ENCODE results near the gene AQP9. TPM values are rescaled to one million over a fixed set of nuclear protein-coding genes. Genes with fewer than 3 reads are reported as not detected.

Gene AQP9
- total RNA-seq, 1 donor from 2014 or later: not detected

DNA sequence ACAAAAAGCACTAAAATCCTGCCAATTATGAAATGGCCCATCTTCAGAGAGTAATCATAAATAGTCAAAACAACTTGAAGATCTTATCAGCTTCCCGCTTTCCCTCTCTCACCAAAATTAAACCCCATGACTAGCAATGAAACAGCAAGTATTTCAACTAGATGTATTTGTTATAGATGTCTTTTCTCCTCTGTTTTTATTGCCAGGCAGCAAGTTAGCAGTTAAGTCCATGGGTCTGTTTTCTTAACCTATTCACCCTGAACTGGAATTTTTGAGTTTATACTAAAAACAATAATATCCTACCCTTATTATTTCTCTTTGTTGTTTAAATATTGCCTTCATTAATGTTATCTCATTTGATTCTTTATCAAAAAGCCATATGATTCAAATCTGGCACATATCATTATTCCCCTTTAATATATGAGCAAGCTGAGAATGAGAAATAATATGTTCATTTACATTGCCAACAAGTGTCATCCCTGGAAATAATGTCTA is 23.3 kb downstream of the AQP9 start:
- Histone ChIP-seq H3K79me2 (ENCODE audit: insufficient read depth, low read length) (no peaks in the 10 kb centered on the region), H3K4me1 (ENCODE audit: insufficient read depth, low read length) (no peaks in the 10 kb centered on the region), H4K20me1 (ENCODE audit: insufficient read depth, low read length) (no peaks in the 10 kb centered on the region), H2AFZ (ENCODE audit: low read depth, low read length) (no peak overlapping the region), H3K9ac (ENCODE audit: low read length) (no peak overlapping the region), H3K36me3 (ENCODE audit: insufficient read depth, low read length) (no peaks in the 10 kb centered on the region), H3K4me3 (ENCODE audit: insufficient read depth, low read depth, low read length) (no peak overlapping the region), H3K27me3 (ENCODE audit: insufficient read depth, low read length) (peaks cover 6% of the 10 kb centered on the region), H3K27ac (ENCODE audit: low read depth, low read length) (no peak overlapping the region), H3K9me3 (ENCODE audit: insufficient read depth, low read depth, low read length) (no peaks in the 10 kb centered on the region), H3K4me2 (ENCODE audit: low read length) (no peak overlapping the region)
- TF ChIP-seq EZH2 (IDR thresholded peaks at IDR 0.05; ENCODE audit: insufficient read depth, low read length): no peak
- TF ChIP-seq, protein P1, sequence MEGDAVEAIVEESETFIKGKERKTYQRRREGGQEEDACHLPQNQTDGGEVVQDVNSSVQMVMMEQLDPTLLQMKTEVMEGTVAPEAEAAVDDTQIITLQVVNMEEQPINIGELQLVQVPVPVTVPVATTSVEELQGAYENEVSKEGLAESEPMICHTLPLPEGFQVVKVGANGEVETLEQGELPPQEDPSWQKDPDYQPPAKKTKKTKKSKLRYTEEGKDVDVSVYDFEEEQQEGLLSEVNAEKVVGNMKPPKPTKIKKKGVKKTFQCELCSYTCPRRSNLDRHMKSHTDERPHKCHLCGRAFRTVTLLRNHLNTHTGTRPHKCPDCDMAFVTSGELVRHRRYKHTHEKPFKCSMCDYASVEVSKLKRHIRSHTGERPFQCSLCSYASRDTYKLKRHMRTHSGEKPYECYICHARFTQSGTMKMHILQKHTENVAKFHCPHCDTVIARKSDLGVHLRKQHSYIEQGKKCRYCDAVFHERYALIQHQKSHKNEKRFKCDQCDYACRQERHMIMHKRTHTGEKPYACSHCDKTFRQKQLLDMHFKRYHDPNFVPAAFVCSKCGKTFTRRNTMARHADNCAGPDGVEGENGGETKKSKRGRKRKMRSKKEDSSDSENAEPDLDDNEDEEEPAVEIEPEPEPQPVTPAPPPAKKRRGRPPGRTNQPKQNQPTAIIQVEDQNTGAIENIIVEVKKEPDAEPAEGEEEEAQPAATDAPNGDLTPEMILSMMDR (IDR thresholded peaks at IDR 0.05; ENCODE audit: insufficient read depth, low read depth, low read length): no peak
- Mint-ChIP-seq H3K4me3 (ENCODE audit: unreplicated experiment) (no peak overlapping the region), H3K9me3 (ENCODE audit: unreplicated experiment) (no peaks in the 10 kb centered on the region), H3K27me3 (ENCODE audit: low read depth, unreplicated experiment) (peaks cover 21% of the 10 kb centered on the region), H3K36me3 (ENCODE audit: low read depth, unreplicated experiment) (no peaks in the 10 kb centered on the region), H3K4me1 (ENCODE audit: low read depth, unreplicated experiment) (no peaks in the 10 kb centered on the region), H3K27ac (ENCODE audit: unreplicated experiment) (no peak overlapping the region)
- DNase-seq (ENCODE audit: low read depth) (no peak), FAIRE-seq (no peak)

DNA sequence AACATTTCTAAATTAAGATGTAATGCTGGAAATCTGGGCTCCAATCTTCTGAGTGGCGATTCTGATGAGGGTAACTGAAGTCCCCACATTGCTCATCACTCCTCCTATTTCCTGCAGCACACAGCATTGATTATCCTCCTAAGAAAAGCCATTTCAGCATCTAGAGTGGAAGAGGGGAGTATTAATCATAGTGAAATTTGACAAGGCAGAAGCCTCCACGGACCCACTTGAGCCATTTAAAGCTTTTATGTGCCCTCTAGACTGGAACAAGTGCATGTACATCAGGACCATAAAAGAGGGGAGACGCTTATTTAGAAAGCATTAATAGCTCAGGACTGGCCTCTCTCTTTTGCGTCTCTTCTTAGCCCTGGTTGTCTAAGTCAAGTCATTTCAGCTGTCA is 25.8 kb downstream of the AQP9 start:
- no peak overlapping the region for H3K4me3 ChIP-seq (ENCODE audit: insufficient read depth, low read depth, low read length)
- H3K36me3 ChIP-seq (ENCODE audit: insufficient read depth, low read length): no peaks in the 10 kb centered on the region
- peaks cover 6% of the 10 kb centered on the region for H3K27me3 ChIP-seq (ENCODE audit: insufficient read depth, low read length)
- Mint-ChIP-seq H3K4me3 (ENCODE audit: unreplicated experiment) (no peak overlapping the region), H3K36me3 (ENCODE audit: low read depth, unreplicated experiment) (no peaks in the 10 kb centered on the region), H3K4me1 (ENCODE audit: low read depth, unreplicated experiment) (no peaks in the 10 kb centered on the region), H3K9me3 (ENCODE audit: unreplicated experiment) (no peaks in the 10 kb centered on the region), H3K27me3 (ENCODE audit: low read depth, unreplicated experiment) (peaks cover 27% of the 10 kb centered on the region), H3K27ac (ENCODE audit: unreplicated experiment) (no peak overlapping the region)
- H3K27ac ChIP-seq (ENCODE audit: low read depth, low read length): no peak overlapping the region
- no peak overlapping the region for H2AFZ ChIP-seq (ENCODE audit: low read depth, low read length)
- H3K4me1 ChIP-seq (ENCODE audit: insufficient read depth, low read length): no peaks in the 10 kb centered on the region
- H4K20me1 ChIP-seq (ENCODE audit: insufficient read depth, low read length): no peaks in the 10 kb centered on the region
- H3K79me2 ChIP-seq (ENCODE audit: insufficient read depth, low read length): no peaks in the 10 kb centered on the region
- no peak for TF ChIP-seq EZH2 (IDR thresholded peaks at IDR 0.05; ENCODE audit: insufficient read depth, low read length)
- TF ChIP-seq, protein P1 (IDR thresholded peaks at IDR 0.05; ENCODE audit: insufficient read depth, low read depth, low read length): no peak
- FAIRE-seq: no peak
- DNase-seq (ENCODE audit: low read depth): no peak
- H3K4me2 ChIP-seq (ENCODE audit: low read length): no peak overlapping the region
- no peaks in the 10 kb centered on the region for H3K9me3 ChIP-seq (ENCODE audit: insufficient read depth, low read depth, low read length)
- no peak overlapping the region for H3K9ac ChIP-seq (ENCODE audit: low read length)

DNA sequence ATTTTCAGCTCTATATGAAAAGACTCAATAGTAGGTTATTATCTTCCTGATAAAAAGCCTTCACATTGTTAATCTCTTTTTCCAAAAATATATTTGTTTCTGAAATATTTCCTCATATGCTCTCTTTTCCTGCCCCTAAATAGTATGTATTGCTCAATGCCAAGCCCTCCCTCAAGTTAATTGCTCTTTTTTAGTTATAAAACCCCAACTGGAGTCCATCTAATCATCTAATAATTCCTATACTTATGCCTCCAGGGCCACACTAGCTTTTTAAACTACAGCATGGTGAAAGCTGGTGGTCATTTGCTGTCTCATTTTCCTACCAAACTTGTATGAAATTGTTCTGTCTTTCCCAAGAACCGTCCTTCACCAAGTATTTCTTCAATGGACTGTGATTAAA is 26.7 kb downstream of the AQP9 start:
- no peak overlapping the region for H3K4me3 Mint-ChIP-seq (ENCODE audit: unreplicated experiment)
- no peak for TF ChIP-seq EZH2 (IDR thresholded peaks at IDR 0.05; ENCODE audit: insufficient read depth, low read length)
- TF ChIP-seq, protein P1 (IDR thresholded peaks at IDR 0.05; ENCODE audit: insufficient read depth, low read depth, low read length): no peak
- Histone ChIP-seq H3K4me1 (ENCODE audit: insufficient read depth, low read length) (no peaks in the 10 kb centered on the region), H3K4me3 (ENCODE audit: insufficient read depth, low read depth, low read length) (no peak overlapping the region), H3K4me2 (ENCODE audit: low read length) (no peak overlapping the region), H3K9me3 (ENCODE audit: insufficient read depth, low read depth, low read length) (no peaks in the 10 kb centered on the region), H3K36me3 (ENCODE audit: insufficient read depth, low read length) (no peaks in the 10 kb centered on the region), H3K27ac (ENCODE audit: low read depth, low read length) (no peak overlapping the region), H2AFZ (ENCODE audit: low read depth, low read length) (no peak overlapping the region), H4K20me1 (ENCODE audit: insufficient read depth, low read length) (no peaks in the 10 kb centered on the region), H3K9ac (ENCODE audit: low read length) (no peak overlapping the region), H3K79me2 (ENCODE audit: insufficient read depth, low read length) (no peaks in the 10 kb centered on the region), H3K27me3 (ENCODE audit: insufficient read depth, low read length) (peaks cover 6% of the 10 kb centered on the region)
- no peak overlapping the region for H3K27ac Mint-ChIP-seq (ENCODE audit: unreplicated experiment)
- no peak for DNase-seq (ENCODE audit: low read depth)
- H3K4me1 Mint-ChIP-seq (ENCODE audit: low read depth, unreplicated experiment): no peaks in the 10 kb centered on the region
- no peaks in the 10 kb centered on the region for H3K9me3 Mint-ChIP-seq (ENCODE audit: unreplicated experiment)
- no peaks in the 10 kb centered on the region for H3K36me3 Mint-ChIP-seq (ENCODE audit: low read depth, unreplicated experiment)
- peaks cover 31% of the 10 kb centered on the region for H3K27me3 Mint-ChIP-seq (ENCODE audit: low read depth, unreplicated experiment)
- FAIRE-seq: no peak
